ENCODE measurements around the gene LIN7A.

Gene LIN7A

DNA sequence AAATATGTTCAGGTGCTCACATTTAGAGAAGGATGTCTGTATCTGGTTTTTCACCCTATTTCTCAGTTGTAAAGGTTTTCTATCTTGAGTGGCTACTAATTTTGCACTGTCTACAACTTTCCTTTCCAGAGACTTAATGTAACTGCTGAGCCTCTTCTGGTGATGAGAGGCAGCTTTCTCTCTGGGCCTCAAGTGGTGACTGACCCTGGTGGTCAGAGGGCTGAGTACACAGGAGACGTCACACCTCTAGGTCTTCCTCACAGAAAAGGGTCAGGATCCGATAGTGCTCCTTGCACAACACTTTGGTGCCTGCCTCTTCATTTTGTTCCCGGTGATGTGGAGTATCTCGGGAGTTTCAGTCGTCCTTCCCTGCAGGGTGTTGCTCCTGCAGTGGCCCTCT lies 76.8 kb downstream of the LIN7A start:
- Histone ChIP-seq H3K79me2 (ENCODE audit: insufficient read depth, low read length) (no peaks in the 10 kb centered on the region), H3K9ac (ENCODE audit: low read depth, low read length) (no peak overlapping the region), H3K4me1 (ENCODE audit: insufficient read depth, low read length) (no peaks in the 10 kb centered on the region), H3K4me2 (ENCODE audit: insufficient read depth, low read length) (no peak overlapping the region), H3K4me3 (ENCODE audit: low read depth in 1 of 2, low read length in 2 of 2) (no peak overlapping the region), H2AFZ (ENCODE audit: low read depth, low read length) (no peak overlapping the region), H3K27ac (ENCODE audit: low read length) (no peak overlapping the region), H3K27me3 (ENCODE audit: insufficient read depth, low read length, poor library complexity) (no peaks in the 10 kb centered on the region), H3K36me3 (ENCODE audit: insufficient read depth, low read length) (no peaks in the 10 kb centered on the region), H4K20me1 (ENCODE audit: insufficient read depth, low read length) (no peaks in the 10 kb centered on the region), H3K9me3 (ENCODE audit: insufficient read depth, low read length, severe bottlenecking) (no peaks in the 10 kb centered on the region)
- ATAC-seq (ENCODE audit: insufficient read depth, low read depth) (no peak), DNase-seq (no peak)
- no peak for TF ChIP-seq EZH2 (IDR thresholded peaks at IDR 0.05; ENCODE audit: borderline replicate concordance, low read depth, low read length, severe bottlenecking)
- TF ChIP-seq, protein P1, sequence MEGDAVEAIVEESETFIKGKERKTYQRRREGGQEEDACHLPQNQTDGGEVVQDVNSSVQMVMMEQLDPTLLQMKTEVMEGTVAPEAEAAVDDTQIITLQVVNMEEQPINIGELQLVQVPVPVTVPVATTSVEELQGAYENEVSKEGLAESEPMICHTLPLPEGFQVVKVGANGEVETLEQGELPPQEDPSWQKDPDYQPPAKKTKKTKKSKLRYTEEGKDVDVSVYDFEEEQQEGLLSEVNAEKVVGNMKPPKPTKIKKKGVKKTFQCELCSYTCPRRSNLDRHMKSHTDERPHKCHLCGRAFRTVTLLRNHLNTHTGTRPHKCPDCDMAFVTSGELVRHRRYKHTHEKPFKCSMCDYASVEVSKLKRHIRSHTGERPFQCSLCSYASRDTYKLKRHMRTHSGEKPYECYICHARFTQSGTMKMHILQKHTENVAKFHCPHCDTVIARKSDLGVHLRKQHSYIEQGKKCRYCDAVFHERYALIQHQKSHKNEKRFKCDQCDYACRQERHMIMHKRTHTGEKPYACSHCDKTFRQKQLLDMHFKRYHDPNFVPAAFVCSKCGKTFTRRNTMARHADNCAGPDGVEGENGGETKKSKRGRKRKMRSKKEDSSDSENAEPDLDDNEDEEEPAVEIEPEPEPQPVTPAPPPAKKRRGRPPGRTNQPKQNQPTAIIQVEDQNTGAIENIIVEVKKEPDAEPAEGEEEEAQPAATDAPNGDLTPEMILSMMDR (IDR thresholded peaks at IDR 0.05; ENCODE audit: borderline replicate concordance, extremely low read depth, low read length, poor library complexity, severe bottlenecking) = no peak

DNA sequence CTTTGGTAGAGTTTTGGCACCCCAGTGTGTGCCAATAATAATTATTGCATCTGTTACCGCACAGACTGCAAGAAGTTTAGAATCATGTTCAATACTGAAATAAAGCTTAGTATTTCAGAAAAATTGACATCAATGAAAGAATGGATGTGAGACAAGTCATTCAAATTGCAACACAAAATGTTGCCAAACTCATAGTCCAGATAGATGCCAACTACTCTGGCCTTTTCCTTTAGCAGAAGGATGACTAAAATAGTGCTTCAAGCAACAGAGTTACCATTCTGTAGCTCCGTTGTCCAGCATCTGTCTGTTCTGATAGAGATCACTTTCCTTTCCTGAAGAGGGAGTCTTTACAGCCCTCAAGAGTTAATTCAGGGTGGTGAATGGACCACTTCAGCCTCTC lies 77.5 kb downstream of the LIN7A start:
- Histone ChIP-seq H3K36me3 (ENCODE audit: insufficient read depth, low read length) (no peaks in the 10 kb centered on the region), H2AFZ (ENCODE audit: low read depth, low read length) (no peak overlapping the region), H3K27me3 (ENCODE audit: insufficient read depth, low read length, poor library complexity) (no peaks in the 10 kb centered on the region), H4K20me1 (ENCODE audit: insufficient read depth, low read length) (no peaks in the 10 kb centered on the region), H3K9ac (ENCODE audit: low read depth, low read length) (no peak overlapping the region), H3K4me2 (ENCODE audit: insufficient read depth, low read length) (no peak overlapping the region), H3K79me2 (ENCODE audit: insufficient read depth, low read length) (no peaks in the 10 kb centered on the region), H3K4me3 (ENCODE audit: low read depth in 1 of 2, low read length in 2 of 2) (no peak overlapping the region), H3K4me1 (ENCODE audit: insufficient read depth, low read length) (no peaks in the 10 kb centered on the region), H3K27ac (ENCODE audit: low read length) (no peak overlapping the region), H3K9me3 (ENCODE audit: insufficient read depth, low read length, severe bottlenecking) (no peaks in the 10 kb centered on the region)
- ATAC-seq (ENCODE audit: insufficient read depth, low read depth) = no peak
- no peak for DNase-seq
- TF ChIP-seq EZH2 (IDR thresholded peaks at IDR 0.05; ENCODE audit: borderline replicate concordance, low read depth, low read length, severe bottlenecking) = no peak
- TF ChIP-seq, protein P1 (IDR thresholded peaks at IDR 0.05; ENCODE audit: borderline replicate concordance, extremely low read depth, low read length, poor library complexity, severe bottlenecking) = no peak

DNA sequence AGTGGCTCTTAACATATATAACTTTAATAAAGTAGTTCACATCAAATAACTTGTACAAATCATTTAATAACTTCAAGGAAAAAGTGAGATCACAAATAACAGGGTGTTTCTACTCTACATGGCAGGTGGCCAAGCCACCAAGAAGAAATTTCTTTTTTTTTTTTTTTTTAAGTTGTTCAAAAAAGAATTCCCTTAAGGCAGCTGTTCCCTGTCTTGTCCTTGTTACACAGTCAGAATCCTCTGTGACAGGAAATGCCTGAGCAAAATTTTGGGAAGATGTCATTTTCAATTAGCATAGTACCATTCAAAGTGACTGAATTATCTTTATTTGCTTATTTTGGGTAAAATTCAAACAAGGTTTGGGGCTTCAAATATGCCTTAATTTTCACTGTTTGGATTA lies 79.4 kb downstream of the LIN7A start:
- no peak overlapping the region for H3K27ac ChIP-seq (ENCODE audit: low read length)
- no peak overlapping the region for H3K4me2 ChIP-seq (ENCODE audit: insufficient read depth, low read length)
- no peaks in the 10 kb centered on the region for H3K27me3 ChIP-seq (ENCODE audit: insufficient read depth, low read length, poor library complexity)
- ATAC-seq (ENCODE audit: insufficient read depth, low read depth) (no peak), DNase-seq (no peak)
- H3K79me2 ChIP-seq (ENCODE audit: insufficient read depth, low read length) = no peaks in the 10 kb centered on the region
- no peaks in the 10 kb centered on the region for H3K36me3 ChIP-seq (ENCODE audit: insufficient read depth, low read length)
- H3K4me3 ChIP-seq (ENCODE audit: low read depth in 1 of 2, low read length in 2 of 2) = no peak overlapping the region
- no peak overlapping the region for H2AFZ ChIP-seq (ENCODE audit: low read depth, low read length)
- no peaks in the 10 kb centered on the region for H3K9me3 ChIP-seq (ENCODE audit: insufficient read depth, low read length, severe bottlenecking)
- H3K4me1 ChIP-seq (ENCODE audit: insufficient read depth, low read length) = no peaks in the 10 kb centered on the region
- no peaks in the 10 kb centered on the region for H4K20me1 ChIP-seq (ENCODE audit: insufficient read depth, low read length)
- no peak for TF ChIP-seq EZH2 (IDR thresholded peaks at IDR 0.05; ENCODE audit: borderline replicate concordance, low read depth, low read length, severe bottlenecking)
- TF ChIP-seq, protein P1 (IDR thresholded peaks at IDR 0.05; ENCODE audit: borderline replicate concordance, extremely low read depth, low read length, poor library complexity, severe bottlenecking) = no peak
- H3K9ac ChIP-seq (ENCODE audit: low read depth, low read length) = no peak overlapping the region

DNA sequence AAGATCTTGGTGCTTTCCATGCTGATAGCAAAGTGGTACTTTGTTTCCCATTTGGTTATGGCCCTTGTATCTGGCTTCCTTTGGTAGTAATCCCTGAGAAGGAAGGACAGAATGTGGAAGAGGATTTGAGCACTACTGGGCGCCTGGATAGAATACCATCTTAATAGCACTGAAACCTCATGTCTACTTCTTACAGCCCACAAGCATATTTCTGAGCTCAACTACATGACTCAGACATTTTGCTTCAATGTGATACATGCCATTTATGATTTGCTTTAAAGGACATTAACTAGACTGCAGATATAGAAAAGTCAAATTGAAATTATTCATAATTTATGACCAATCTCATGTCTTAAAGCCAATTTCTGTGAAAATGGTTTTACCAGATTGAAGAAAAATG lies 80.4 kb downstream of the LIN7A start:
- H3K4me1 ChIP-seq (ENCODE audit: insufficient read depth, low read length) = no peaks in the 10 kb centered on the region
- no peak for ATAC-seq (ENCODE audit: insufficient read depth, low read depth)
- H3K36me3 ChIP-seq (ENCODE audit: insufficient read depth, low read length) = no peaks in the 10 kb centered on the region
- no peak overlapping the region for H2AFZ ChIP-seq (ENCODE audit: low read depth, low read length)
- H3K4me2 ChIP-seq (ENCODE audit: insufficient read depth, low read length) = no peak overlapping the region
- H3K9ac ChIP-seq (ENCODE audit: low read depth, low read length) = no peak overlapping the region
- no peaks in the 10 kb centered on the region for H3K9me3 ChIP-seq (ENCODE audit: insufficient read depth, low read length, severe bottlenecking)
- H3K79me2 ChIP-seq (ENCODE audit: insufficient read depth, low read length) = no peaks in the 10 kb centered on the region
- no peak overlapping the region for H3K27ac ChIP-seq (ENCODE audit: low read length)
- H3K27me3 ChIP-seq (ENCODE audit: insufficient read depth, low read length, poor library complexity) = no peaks in the 10 kb centered on the region
- no peak for TF ChIP-seq EZH2 (IDR thresholded peaks at IDR 0.05; ENCODE audit: borderline replicate concordance, low read depth, low read length, severe bottlenecking)
- TF ChIP-seq, protein P1 (IDR thresholded peaks at IDR 0.05; ENCODE audit: borderline replicate concordance, extremely low read depth, low read length, poor library complexity, severe bottlenecking) = no peak
- no peak for DNase-seq
- no peaks in the 10 kb centered on the region for H4K20me1 ChIP-seq (ENCODE audit: insufficient read depth, low read length)
- no peak overlapping the region for H3K4me3 ChIP-seq (ENCODE audit: low read depth in 1 of 2, low read length in 2 of 2)
